ENCODE results near the gene AGAP3.

Gene AGAP3

GRCh38 chr7:151089893-151090730, 3.8 kb downstream of the AGAP3 start:
- TF ChIP-seq, protein P1, sequence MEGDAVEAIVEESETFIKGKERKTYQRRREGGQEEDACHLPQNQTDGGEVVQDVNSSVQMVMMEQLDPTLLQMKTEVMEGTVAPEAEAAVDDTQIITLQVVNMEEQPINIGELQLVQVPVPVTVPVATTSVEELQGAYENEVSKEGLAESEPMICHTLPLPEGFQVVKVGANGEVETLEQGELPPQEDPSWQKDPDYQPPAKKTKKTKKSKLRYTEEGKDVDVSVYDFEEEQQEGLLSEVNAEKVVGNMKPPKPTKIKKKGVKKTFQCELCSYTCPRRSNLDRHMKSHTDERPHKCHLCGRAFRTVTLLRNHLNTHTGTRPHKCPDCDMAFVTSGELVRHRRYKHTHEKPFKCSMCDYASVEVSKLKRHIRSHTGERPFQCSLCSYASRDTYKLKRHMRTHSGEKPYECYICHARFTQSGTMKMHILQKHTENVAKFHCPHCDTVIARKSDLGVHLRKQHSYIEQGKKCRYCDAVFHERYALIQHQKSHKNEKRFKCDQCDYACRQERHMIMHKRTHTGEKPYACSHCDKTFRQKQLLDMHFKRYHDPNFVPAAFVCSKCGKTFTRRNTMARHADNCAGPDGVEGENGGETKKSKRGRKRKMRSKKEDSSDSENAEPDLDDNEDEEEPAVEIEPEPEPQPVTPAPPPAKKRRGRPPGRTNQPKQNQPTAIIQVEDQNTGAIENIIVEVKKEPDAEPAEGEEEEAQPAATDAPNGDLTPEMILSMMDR (IDR thresholded peaks at IDR 0.05; ENCODE audit: low read depth, low read length), result no peak
- H3K4me3 ChIP-seq (replicated peaks in 1 of 2; ENCODE audit: low read depth in 2 of 2, low read length in 2 of 2), result no peak overlapping the region
- no peak for DNase-seq (ENCODE audit: low read depth in 2 of 2)

DNA sequence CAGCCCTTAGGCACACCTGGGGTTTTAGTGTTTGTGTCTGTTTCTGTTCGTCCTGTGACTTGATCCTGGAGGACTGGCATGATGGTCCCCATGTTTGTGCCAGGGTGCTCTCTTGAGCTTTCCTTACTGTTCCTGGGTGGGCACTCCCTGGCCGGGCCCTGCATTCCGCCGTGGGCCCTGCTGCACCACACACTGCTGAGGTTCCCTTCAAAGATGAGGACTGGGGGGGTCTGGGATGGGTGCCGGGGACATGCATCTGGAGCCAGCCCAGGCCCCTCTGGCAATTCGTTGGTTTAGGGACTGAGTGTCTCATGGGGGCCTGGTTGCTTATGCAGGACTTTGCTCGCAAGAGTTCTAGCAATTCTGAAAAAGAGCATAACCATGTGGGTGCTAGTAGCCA, 4.7 kb downstream of the AGAP3 start:
- no peak overlapping the region for H3K4me3 ChIP-seq (replicated peaks in 1 of 2; ENCODE audit: low read depth in 2 of 2, low read length in 2 of 2)
- no peak for DNase-seq (ENCODE audit: low read depth in 2 of 2)
- TF ChIP-seq, protein P1 (IDR thresholded peaks at IDR 0.05; ENCODE audit: low read depth, low read length), result no peak

DNA sequence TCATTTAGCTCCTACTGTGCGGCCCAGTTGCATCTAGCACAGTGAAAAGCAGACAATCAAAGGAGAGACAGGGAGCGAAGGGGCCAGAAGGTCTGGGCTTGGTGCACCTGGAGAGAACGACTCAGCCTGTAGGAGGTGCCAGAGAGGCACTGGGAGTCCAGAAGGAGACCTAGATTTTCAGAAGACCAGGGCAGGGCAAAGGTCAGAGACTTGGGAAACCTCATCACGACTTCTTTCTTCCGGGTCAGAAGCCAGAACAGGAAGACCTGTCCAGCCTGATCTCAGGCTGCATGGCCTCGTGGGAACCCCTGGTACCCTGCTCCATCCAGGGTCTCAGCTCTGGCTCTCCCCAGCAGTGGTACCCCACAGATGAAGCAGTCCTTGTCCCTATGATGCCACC, 5.2 kb downstream of the AGAP3 start:
- no peak overlapping the region for H3K4me3 ChIP-seq (replicated peaks in 1 of 2; ENCODE audit: low read depth in 2 of 2, low read length in 2 of 2)
- TF ChIP-seq, protein P1 (IDR thresholded peaks at IDR 0.05; ENCODE audit: low read depth, low read length), result peak; percentile 66

DNA sequence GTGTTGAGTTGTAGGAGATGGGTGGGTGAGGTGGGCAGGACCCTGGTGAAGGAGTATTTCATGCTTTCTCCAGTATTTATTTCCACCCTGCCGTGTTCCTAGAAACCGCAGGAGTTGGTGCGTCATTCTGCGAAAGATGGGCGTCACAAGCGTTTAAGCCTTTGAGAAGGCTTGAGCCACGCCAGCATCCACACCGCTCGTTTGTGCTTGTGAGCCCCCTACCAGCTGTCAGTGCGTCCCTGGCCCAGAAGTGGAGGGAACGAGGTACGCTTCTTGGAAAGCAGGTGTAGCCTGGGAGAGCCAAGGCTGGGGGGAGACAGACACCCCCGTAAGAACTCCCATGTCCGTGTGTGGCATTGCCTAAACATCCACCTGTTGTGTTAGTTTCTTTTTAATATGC, 5.7 kb downstream of the AGAP3 start:
- TF ChIP-seq, protein P1 (IDR thresholded peaks at IDR 0.05; ENCODE audit: low read depth, low read length), result no peak
- DNase-seq (ENCODE audit: low read depth in 2 of 2), result no peak
- H3K4me3 ChIP-seq (replicated peaks in 1 of 2; ENCODE audit: low read depth in 2 of 2, low read length in 2 of 2), result no peak overlapping the region

More for the DNA sequence above, 5.2 kb downstream of the AGAP3 start:
- no peak for DNase-seq (ENCODE audit: low read depth in 2 of 2)

DNA sequence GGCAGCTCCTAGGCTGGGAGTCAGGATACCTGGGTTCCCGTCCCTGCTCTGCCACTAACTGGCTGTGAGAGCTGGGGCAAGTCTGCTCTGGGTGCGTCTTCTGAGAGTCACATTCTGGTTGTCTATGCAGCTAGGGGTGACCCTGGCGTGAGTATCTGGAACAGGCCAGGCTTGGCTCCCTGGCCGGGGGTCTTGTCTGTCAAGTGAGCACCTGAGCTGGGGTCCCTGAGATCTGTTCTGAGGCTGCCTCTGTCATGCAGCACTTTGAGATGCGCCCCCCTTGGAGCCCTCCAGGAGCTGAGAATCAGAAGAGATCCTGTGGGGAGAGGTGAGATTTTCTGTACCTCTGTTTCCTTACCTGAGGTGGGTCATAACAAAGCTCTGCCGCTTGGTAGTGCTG, 7.5 kb downstream of the AGAP3 start:
- TF ChIP-seq, protein P1 (IDR thresholded peaks at IDR 0.05; ENCODE audit: low read depth, low read length), result no peak

GRCh38 chr7:151094675-151095074, 8.4 kb downstream of the AGAP3 start:
- peak in 1 of 2 donors; percentile 53 for DNase-seq (ENCODE audit: low read depth in 2 of 2)
- TF ChIP-seq, protein P1 (IDR thresholded peaks at IDR 0.05; ENCODE audit: low read depth, low read length), result no peak
- no peak overlapping the region for H3K4me3 ChIP-seq (replicated peaks in 1 of 2; ENCODE audit: low read depth in 2 of 2, low read length in 2 of 2)

More for the DNA sequence above, 7.5 kb downstream of the AGAP3 start:
- no peak overlapping the region for H3K4me3 ChIP-seq (replicated peaks in 1 of 2; ENCODE audit: low read depth in 2 of 2, low read length in 2 of 2)
- DNase-seq (ENCODE audit: low read depth in 2 of 2), result no peak
